Measurements from ENCODE around the gene MYO6. TPM values are rescaled to one million over a fixed set of nuclear protein-coding genes. Genes with fewer than 3 reads are reported as not detected.

MYO6 gene
- total RNA-seq, 1 experiment from 2014 or later = 46.9 TPM

GRCh38 chr6:75937846-75938245 is 188.8 kb downstream of the MYO6 start:
- Mint-ChIP-seq H3K27ac (no peak overlapping the region), H3K9me3 (peaks cover 0 to 6% of the 10 kb centered on the region in 2 experiments; a peak in 1 of 5 replicates), H3K4me3 (no peak overlapping the region), H3K4me1 (peaks cover 22% of the 10 kb centered on the region in 2 experiments), H3K27me3 (ENCODE audit: low read depth) (peaks cover 64% of the 10 kb centered on the region), H3K36me3 (ENCODE audit: insufficient read depth in 1 of 3, low read depth in 3 of 3) (no peaks in the 10 kb centered on the region)
- H3K56ac ChIP-seq (ENCODE audit: insufficient read length, low read depth, low read length) = no peak overlapping the region
- H3K23me2 ChIP-seq (ENCODE audit: insufficient read length, low read depth, low read length, poor library complexity, severe bottlenecking) = peaks cover 5% of the 10 kb centered on the region
- H3K23ac ChIP-seq (ENCODE audit: insufficient read length, low read depth, low read length) = no peak overlapping the region
- H4K20me1 ChIP-seq (ENCODE audit: control insufficient read depth, insufficient read depth, insufficient read length) = no peaks in the 10 kb centered on the region
- H3K27ac ChIP-seq (ENCODE audit: insufficient read length, low read depth, low read length) = no peak overlapping the region
- no peak overlapping the region for H2BK15ac ChIP-seq (ENCODE audit: low read depth, low read length)
- no peak overlapping the region for H2AFZ ChIP-seq (ENCODE audit: low read length)
- no peak overlapping the region for H3K18ac ChIP-seq (ENCODE audit: insufficient read length, low read depth, low read length)
- no peak overlapping the region for H2AK5ac ChIP-seq (ENCODE audit: insufficient read length, low read length)
- no peak for DNase-seq
- H3K4ac ChIP-seq (ENCODE audit: low read depth, low read length) = no peak overlapping the region
- H3K79me2 ChIP-seq (ENCODE audit: insufficient read depth, low read length) = no peaks in the 10 kb centered on the region
- no peak overlapping the region for H3K4me2 ChIP-seq (ENCODE audit: insufficient read depth, insufficient read length, low read length)
- H4K5ac ChIP-seq (ENCODE audit: insufficient read length, low read depth, low read length) = no peak overlapping the region
- H3K27me3 ChIP-seq (ENCODE audit: insufficient read depth, low read length) = peaks cover 5% of the 10 kb centered on the region; the same call in 1 of the 2 replicates
- no peak overlapping the region for H3T11ph ChIP-seq (ENCODE audit: low read length)
- no peak for TF ChIP-seq CTCF (conservative IDR thresholded peaks at IDR 0.05)
- H3K79me1 ChIP-seq (ENCODE audit: insufficient read depth, low read depth, low read length, poor library complexity, severe bottlenecking) = no peaks in the 10 kb centered on the region
- H2BK12ac ChIP-seq (ENCODE audit: insufficient read length, low read depth, low read length) = no peak overlapping the region
- no peak overlapping the region for H4K8ac ChIP-seq (replicated peaks; ENCODE audit: insufficient read length, low read depth, low read length)
- no peak overlapping the region for H4K91ac ChIP-seq (ENCODE audit: insufficient read length, low read depth, low read length)
- no peaks in the 10 kb centered on the region for H3K9me3 ChIP-seq (ENCODE audit: control insufficient read depth, low read depth, low read length)
- H2BK120ac ChIP-seq (ENCODE audit: low read depth, low read length, poor library complexity, severe bottlenecking) = no peak overlapping the region
- peaks cover 2% of the 10 kb centered on the region; the same call in 1 of the 2 replicates for H3K4me1 ChIP-seq (ENCODE audit: insufficient read depth, low read length)
- no peak overlapping the region for H3K14ac ChIP-seq (ENCODE audit: insufficient read depth, low read length)
- H3K9ac ChIP-seq (ENCODE audit: extremely low read depth, insufficient read length, low read length) = no peak overlapping the region
- H2BK20ac ChIP-seq (ENCODE audit: low read depth, low read length, poor library complexity, severe bottlenecking) = no peak overlapping the region
- WGBS (ENCODE audit: extremely low coverage, insufficient read length, low lambda C conversion rate) = no CpG with 5 or more reads among the region's 2 CpGs
- H2BK5ac ChIP-seq (ENCODE audit: insufficient read length, low read length) = no peak overlapping the region

All from H9 (cell line).